ENCODE results near the gene CSMD2.

CSMD2 gene

DNA sequence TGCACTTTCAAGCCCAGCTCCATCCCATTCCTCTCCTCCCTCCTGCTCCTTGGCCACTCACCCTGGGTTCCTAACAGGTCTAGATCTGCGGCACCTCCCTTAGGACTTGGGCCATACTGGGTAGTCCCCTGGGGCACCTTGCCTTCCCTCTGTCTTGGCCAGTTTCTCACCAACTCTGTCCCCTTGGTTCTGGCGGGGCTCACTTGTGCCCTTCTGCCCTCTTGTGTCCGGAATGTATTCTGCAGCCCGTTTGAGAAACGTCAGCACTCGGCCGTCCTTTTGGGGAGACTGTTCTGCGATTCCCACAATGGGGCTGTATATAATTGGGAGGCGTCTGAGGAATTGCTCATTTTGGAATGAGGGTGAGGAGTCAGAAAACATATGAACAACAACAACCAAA lies 530.2 kb downstream of the CSMD2 start:
- H3K36me3 ChIP-seq (replicated peaks; ENCODE audit: low read depth, low read length): no peaks in the 10 kb centered on the region
- no peaks in the 10 kb centered on the region for H4K20me1 ChIP-seq (ENCODE audit: insufficient read depth, low read length)
- H3K4me2 ChIP-seq (ENCODE audit: low read length): no peak overlapping the region
- no peaks in the 10 kb centered on the region for H3K4me1 ChIP-seq (ENCODE audit: low read length)
- no peaks in the 10 kb centered on the region for H3K79me2 ChIP-seq (ENCODE audit: low read length)
- no peaks in the 10 kb centered on the region for H3K27me3 ChIP-seq (ENCODE audit: low read depth, low read length)
- H3K9me3 ChIP-seq (ENCODE audit: insufficient read depth, low read length): no peaks in the 10 kb centered on the region
- H3K4me3 ChIP-seq (ENCODE audit: low read length): no peak overlapping the region
- no peak for TF ChIP-seq EZH2phosphoT487 (IDR thresholded peaks at IDR 0.05; ENCODE audit: low read depth)
- TF ChIP-seq, protein P1, sequence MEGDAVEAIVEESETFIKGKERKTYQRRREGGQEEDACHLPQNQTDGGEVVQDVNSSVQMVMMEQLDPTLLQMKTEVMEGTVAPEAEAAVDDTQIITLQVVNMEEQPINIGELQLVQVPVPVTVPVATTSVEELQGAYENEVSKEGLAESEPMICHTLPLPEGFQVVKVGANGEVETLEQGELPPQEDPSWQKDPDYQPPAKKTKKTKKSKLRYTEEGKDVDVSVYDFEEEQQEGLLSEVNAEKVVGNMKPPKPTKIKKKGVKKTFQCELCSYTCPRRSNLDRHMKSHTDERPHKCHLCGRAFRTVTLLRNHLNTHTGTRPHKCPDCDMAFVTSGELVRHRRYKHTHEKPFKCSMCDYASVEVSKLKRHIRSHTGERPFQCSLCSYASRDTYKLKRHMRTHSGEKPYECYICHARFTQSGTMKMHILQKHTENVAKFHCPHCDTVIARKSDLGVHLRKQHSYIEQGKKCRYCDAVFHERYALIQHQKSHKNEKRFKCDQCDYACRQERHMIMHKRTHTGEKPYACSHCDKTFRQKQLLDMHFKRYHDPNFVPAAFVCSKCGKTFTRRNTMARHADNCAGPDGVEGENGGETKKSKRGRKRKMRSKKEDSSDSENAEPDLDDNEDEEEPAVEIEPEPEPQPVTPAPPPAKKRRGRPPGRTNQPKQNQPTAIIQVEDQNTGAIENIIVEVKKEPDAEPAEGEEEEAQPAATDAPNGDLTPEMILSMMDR (IDR thresholded peaks at IDR 0.05; ENCODE audit: low read depth, low read length): peak; percentile 63
- H3K27ac ChIP-seq (ENCODE audit: low read length): no peak overlapping the region
- H3K9ac ChIP-seq (ENCODE audit: low read length): no peak overlapping the region
- no peak overlapping the region for H2AFZ ChIP-seq (ENCODE audit: low read depth, low read length)

DNA sequence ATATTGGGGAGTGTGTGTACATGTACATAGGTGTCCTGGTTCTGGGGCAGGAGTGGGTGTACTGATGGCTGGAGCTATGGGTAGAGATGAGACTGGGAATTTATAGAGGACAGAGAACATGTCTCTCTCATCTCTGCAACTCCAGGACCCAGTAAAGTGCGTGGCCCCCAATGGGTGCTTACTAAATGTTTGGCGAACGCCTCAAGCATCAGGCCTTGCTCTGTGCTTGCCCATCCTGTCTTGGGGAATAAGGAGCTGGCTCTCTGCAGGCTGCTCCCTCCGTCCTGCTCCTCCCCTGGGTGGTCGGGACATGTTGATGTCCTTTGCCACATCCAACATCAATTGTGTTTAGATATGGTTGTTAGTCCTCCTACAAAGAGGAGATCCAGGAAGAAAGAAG lies 530.9 kb downstream of the CSMD2 start:
- H3K4me3 ChIP-seq (ENCODE audit: low read length): no peak overlapping the region
- TF ChIP-seq, protein P1 (IDR thresholded peaks at IDR 0.05; ENCODE audit: low read depth, low read length): no peak
- no peak for TF ChIP-seq EZH2phosphoT487 (IDR thresholded peaks at IDR 0.05; ENCODE audit: low read depth)

DNA sequence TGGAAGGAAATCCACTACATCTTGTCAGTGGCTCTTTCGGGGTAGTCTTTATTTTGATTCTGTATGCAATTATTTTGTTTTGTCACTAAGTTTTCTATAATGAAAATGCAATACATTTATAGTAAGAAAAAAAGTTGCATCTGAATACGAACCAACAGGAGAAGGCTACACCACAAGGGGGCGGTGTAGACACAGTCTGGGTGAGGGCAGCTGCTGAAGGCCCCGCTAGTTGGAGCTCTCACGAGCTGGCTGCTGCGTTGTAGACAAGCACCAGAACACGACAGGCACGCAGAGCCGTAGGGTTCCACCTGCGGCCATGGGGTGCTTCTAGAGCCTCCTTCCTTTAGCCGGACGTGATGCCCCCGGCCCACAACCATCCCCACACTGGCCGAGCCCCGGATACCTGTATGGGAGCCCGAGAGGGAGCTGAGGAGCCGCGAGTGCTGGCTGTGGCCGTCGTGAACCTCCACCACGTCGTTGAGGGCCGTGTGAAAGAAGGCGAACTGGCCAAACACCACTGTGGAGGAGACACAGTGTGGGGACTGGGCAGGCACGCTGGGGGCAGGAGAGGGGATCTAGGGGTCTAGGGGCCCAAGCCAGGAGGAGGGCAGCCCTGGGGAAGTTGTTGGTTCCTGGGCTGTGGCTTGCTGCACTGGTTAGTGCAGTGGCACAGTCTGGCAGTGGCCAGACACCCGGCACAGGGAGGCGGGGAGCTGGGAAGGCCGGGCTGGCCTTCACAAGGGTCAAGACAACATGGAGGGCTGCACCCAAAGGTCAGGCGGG lies 531.8 kb downstream of the CSMD2 start:
- no peaks in the 10 kb centered on the region for H3K36me3 ChIP-seq (replicated peaks; ENCODE audit: low read depth, low read length)
- no peak overlapping the region for H3K9ac ChIP-seq (ENCODE audit: low read length)
- H4K20me1 ChIP-seq (ENCODE audit: insufficient read depth, low read length): no peaks in the 10 kb centered on the region
- TF ChIP-seq, protein P1 (IDR thresholded peaks at IDR 0.05; ENCODE audit: low read depth, low read length): peak; percentile 94
- TF ChIP-seq EZH2phosphoT487 (IDR thresholded peaks at IDR 0.05; ENCODE audit: low read depth): no peak
- no peaks in the 10 kb centered on the region for H3K4me1 ChIP-seq (ENCODE audit: low read length)
- H3K79me2 ChIP-seq (ENCODE audit: low read length): no peaks in the 10 kb centered on the region
- H3K4me3 ChIP-seq (ENCODE audit: low read length): no peak overlapping the region; the same call in 1 of the 2 replicates
- peak overlapping the region; percentile 53 for H3K4me2 ChIP-seq (ENCODE audit: low read length)
- H2AFZ ChIP-seq (ENCODE audit: low read depth, low read length): no peak overlapping the region
- H3K9me3 ChIP-seq (ENCODE audit: insufficient read depth, low read length): no peaks in the 10 kb centered on the region
- H3K27ac ChIP-seq (ENCODE audit: low read length): no peak overlapping the region
- H3K27me3 ChIP-seq (ENCODE audit: low read depth, low read length): peaks cover 6% of the 10 kb centered on the region; the same call in 1 of the 2 replicates

More for the DNA sequence above, 530.9 kb downstream of the CSMD2 start:
- Histone ChIP-seq H4K20me1 (ENCODE audit: insufficient read depth, low read length) (no peaks in the 10 kb centered on the region), H3K36me3 (replicated peaks; ENCODE audit: low read depth, low read length) (no peaks in the 10 kb centered on the region), H2AFZ (ENCODE audit: low read depth, low read length) (no peak overlapping the region), H3K27ac (ENCODE audit: low read length) (no peak overlapping the region), H3K4me1 (ENCODE audit: low read length) (no peaks in the 10 kb centered on the region), H3K9ac (ENCODE audit: low read length) (no peak overlapping the region), H3K9me3 (ENCODE audit: insufficient read depth, low read length) (no peaks in the 10 kb centered on the region), H3K79me2 (ENCODE audit: low read length) (no peaks in the 10 kb centered on the region), H3K27me3 (ENCODE audit: low read depth, low read length) (peaks cover 2% of the 10 kb centered on the region; the same call in 1 of the 2 replicates), H3K4me2 (ENCODE audit: low read length) (no peak overlapping the region)

DNA sequence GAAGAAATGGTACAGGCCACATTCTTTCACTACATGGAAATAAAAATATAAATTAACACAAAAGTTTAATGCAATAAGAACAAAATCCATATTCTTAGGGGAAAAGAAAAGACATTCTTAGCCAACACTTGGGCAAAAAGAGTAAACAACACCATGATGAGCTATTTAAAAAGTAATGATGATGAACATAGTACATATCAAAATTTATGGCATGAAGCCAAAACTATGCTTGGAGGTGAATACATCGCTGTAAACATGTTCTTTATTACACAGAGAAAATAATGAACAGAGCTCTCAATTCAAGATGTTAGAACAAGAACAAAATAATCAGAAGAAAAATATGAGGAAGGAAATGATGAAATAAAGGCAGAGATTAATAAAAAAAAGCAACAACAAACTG lies 534.3 kb downstream of the CSMD2 start:
- no peaks in the 10 kb centered on the region for H3K36me3 ChIP-seq (replicated peaks; ENCODE audit: low read depth, low read length)
- no peak overlapping the region for H2AFZ ChIP-seq (ENCODE audit: low read depth, low read length)
- H3K4me3 ChIP-seq (ENCODE audit: low read length): no peak overlapping the region
- no peaks in the 10 kb centered on the region for H3K4me1 ChIP-seq (ENCODE audit: low read length)
- H3K9ac ChIP-seq (ENCODE audit: low read length): no peak overlapping the region
- no peak overlapping the region for H3K27ac ChIP-seq (ENCODE audit: low read length)
- H3K79me2 ChIP-seq (ENCODE audit: low read length): no peaks in the 10 kb centered on the region
- no peak overlapping the region for H3K4me2 ChIP-seq (ENCODE audit: low read length)
- no peaks in the 10 kb centered on the region for H3K9me3 ChIP-seq (ENCODE audit: insufficient read depth, low read length)
- H3K27me3 ChIP-seq (ENCODE audit: low read depth, low read length): peaks cover 12% of the 10 kb centered on the region
- TF ChIP-seq, protein P1 (IDR thresholded peaks at IDR 0.05; ENCODE audit: low read depth, low read length): no peak
- no peak for TF ChIP-seq EZH2phosphoT487 (IDR thresholded peaks at IDR 0.05; ENCODE audit: low read depth)
- H4K20me1 ChIP-seq (ENCODE audit: insufficient read depth, low read length): no peaks in the 10 kb centered on the region
